Measurements from ENCODE around the gene IFIT3. TPM values are rescaled to one million over a fixed set of nuclear protein-coding genes. Genes with fewer than 3 reads are reported as not detected.

Gene IFIT3
- total and polyA plus RNA-seq, 2 donors, result 11.2 to 23.4 TPM

Other genes starting within 250 kb of the IFIT3 start
- gene CH25H, start 120.7 kb upstream of the IFIT3 start, total RNA-seq, result 1.1 TPM
- 3.8 TPM for gene CH25H, start 120.7 kb upstream of the IFIT3 start, polyA plus RNA-seq
- 63.0 TPM for gene LIPA, start 76.2 kb upstream of the IFIT3 start, total RNA-seq
- 49.1 TPM for gene LIPA, start 76.2 kb upstream of the IFIT3 start, polyA plus RNA-seq
- gene IFIT2, start 26.0 kb upstream of the IFIT3 start, total RNA-seq, result 18.7 TPM
- 3.7 TPM for gene IFIT2, start 26.0 kb upstream of the IFIT3 start, polyA plus RNA-seq
- gene IFIT1B, start 50.1 kb downstream of the IFIT3 start, total RNA-seq, result 2.2 TPM
- not detected for gene IFIT1B, start 50.1 kb downstream of the IFIT3 start, polyA plus RNA-seq
- gene IFIT1, start 64.6 kb downstream of the IFIT3 start, total RNA-seq, result 40.8 TPM
- 14.1 TPM for gene IFIT1, start 64.6 kb downstream of the IFIT3 start, polyA plus RNA-seq
- gene IFIT5, start 86.6 kb downstream of the IFIT3 start, total RNA-seq, result 34.9 TPM
- 12.3 TPM for gene IFIT5, start 86.6 kb downstream of the IFIT3 start, polyA plus RNA-seq
- gene SLC16A12, start 207.6 kb downstream of the IFIT3 start, total RNA-seq, result 4.2 TPM
- gene SLC16A12, start 207.6 kb downstream of the IFIT3 start, polyA plus RNA-seq, result 1.1 TPM

Data from urinary bladder (tissue), 2 donors.